Mammary epithelial cell (primary cell): Measurements from ENCODE around the gene PLCD1.

Experiments used
- EZH2 ChIP-seq: IDR thresholded peaks from 2 replicates; pipeline ENCODE4 v1.6.1; 2012; ENCODE audit warnings: low read length, inconsistent platforms, borderline replicate concordance
- TF ChIP-seq, protein P1 (sequence below), 2 donors: IDR thresholded peaks in 1 of 2; conservative IDR thresholded peaks in 1 of 2; 2 replicates each; pipeline ENCODE4 v1.5.1; 2011 to 2012; ENCODE audit warnings: inconsistent platforms in 2 of 2, low read length in 2 of 2, mild to moderate bottlenecking in 2 of 2, control low read depth in 1 of 2, low read depth in 1 of 2; ENCODE audit not compliant: insufficient read depth in 1 of 2; ENCODE audit errors: extremely low read depth in 1 of 2

GRCh38 chr3:37991823-37992222, 37.6 kb downstream of the PLCD1 start:
- TF ChIP-seq, protein P1, sequence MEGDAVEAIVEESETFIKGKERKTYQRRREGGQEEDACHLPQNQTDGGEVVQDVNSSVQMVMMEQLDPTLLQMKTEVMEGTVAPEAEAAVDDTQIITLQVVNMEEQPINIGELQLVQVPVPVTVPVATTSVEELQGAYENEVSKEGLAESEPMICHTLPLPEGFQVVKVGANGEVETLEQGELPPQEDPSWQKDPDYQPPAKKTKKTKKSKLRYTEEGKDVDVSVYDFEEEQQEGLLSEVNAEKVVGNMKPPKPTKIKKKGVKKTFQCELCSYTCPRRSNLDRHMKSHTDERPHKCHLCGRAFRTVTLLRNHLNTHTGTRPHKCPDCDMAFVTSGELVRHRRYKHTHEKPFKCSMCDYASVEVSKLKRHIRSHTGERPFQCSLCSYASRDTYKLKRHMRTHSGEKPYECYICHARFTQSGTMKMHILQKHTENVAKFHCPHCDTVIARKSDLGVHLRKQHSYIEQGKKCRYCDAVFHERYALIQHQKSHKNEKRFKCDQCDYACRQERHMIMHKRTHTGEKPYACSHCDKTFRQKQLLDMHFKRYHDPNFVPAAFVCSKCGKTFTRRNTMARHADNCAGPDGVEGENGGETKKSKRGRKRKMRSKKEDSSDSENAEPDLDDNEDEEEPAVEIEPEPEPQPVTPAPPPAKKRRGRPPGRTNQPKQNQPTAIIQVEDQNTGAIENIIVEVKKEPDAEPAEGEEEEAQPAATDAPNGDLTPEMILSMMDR (conservative IDR thresholded peaks at IDR 0.05 in 1 of 2, IDR thresholded peaks at IDR 0.05 in 1 of 2; ENCODE audit: extremely low read depth in 1 of 2, insufficient read depth in 1 of 2, low read depth in 1 of 2, low read length in 2 of 2), result no peak
- no peak for TF ChIP-seq EZH2
